HUES48 (cell line): ENCODE results near the gene RIPOR1.
A peak's percentile ranks its signal among the peaks of the same experiment; 100 is the strongest.
"Not testable (repeated sequence)": the region's sequence is repeated elsewhere in the genome, so short reads cannot be mapped to it uniquely, and the experiment has no call there.

Experiments used
- H3K27ac ChIP-seq: one replicate; pipeline ENCODE4 v1.7.0; 2013; ENCODE audit warnings: low read depth, low read length, inconsistent platforms
- H3K27me3 ChIP-seq: 2 replicates; pipeline ENCODE4 v1.6.1; 2013; ENCODE audit warnings: mild to moderate bottlenecking, low read length; ENCODE audit not compliant: control insufficient read depth, insufficient read depth
- H3K36me3 ChIP-seq: 2 replicates; pipeline ENCODE4 v1.6.1; 2013; ENCODE audit warnings: low read length; ENCODE audit not compliant: control insufficient read depth, insufficient read depth
- H3K4me1 ChIP-seq: 2 replicates; pipeline ENCODE4 v1.6.1; 2013; ENCODE audit warnings: mild to moderate bottlenecking, low read length; ENCODE audit not compliant: control insufficient read depth, insufficient read depth
- H3K4me3 ChIP-seq: 2 replicates; pipeline ENCODE4 v1.5.1; 2013; ENCODE audit warnings: mild to moderate bottlenecking, low read depth, low read length
- H3K9ac ChIP-seq: 2 replicates; pipeline ENCODE4 v1.6.1; 2013; ENCODE audit warnings: mild to moderate bottlenecking, low read depth, low read length, moderate library complexity
- H3K9me3 ChIP-seq: 2 replicates; pipeline ENCODE4 v1.6.1; 2013; ENCODE audit warnings: low read length; ENCODE audit not compliant: control insufficient read depth, insufficient read depth

The RIPOR1 gene

GRCh38 chr16:67489401-67490083 lies 39.1 kb upstream of the RIPOR1 start:
- Histone ChIP-seq H3K4me3 (0 out of 2 replicates have a peak overlapping the region, but pooled peaks have one; percentile 3), H3K4me1 (peaks cover 9% of the 10 kb centered on the region), H3K36me3 (no peaks in the 10 kb centered on the region), H3K27ac (peak overlapping the region; percentile 65), H3K9ac (no peak overlapping the region), H3K9me3 (no peaks in the 10 kb centered on the region; the same call in 1 of the 2 replicates), H3K27me3 (peaks cover 75% of the 10 kb centered on the region)

GRCh38 chr16:67490335-67491096 lies 38.1 kb upstream of the RIPOR1 start:
- H3K36me3 ChIP-seq, result no peaks in the 10 kb centered on the region
- no peak overlapping the region for H3K27ac ChIP-seq
- peaks cover 9% of the 10 kb centered on the region for H3K4me1 ChIP-seq
- no peak overlapping the region for H3K9ac ChIP-seq
- peaks cover 77% of the 10 kb centered on the region for H3K27me3 ChIP-seq
- no peaks in the 10 kb centered on the region; the same call in 1 of the 2 replicates for H3K9me3 ChIP-seq
- no peak overlapping the region for H3K4me3 ChIP-seq

- Histone ChIP-seq H3K9ac (no peak overlapping the region), H3K36me3 (no peaks in the 10 kb centered on the region), H3K27me3 (peaks cover 4% of the 10 kb centered on the region; the same call in 1 of the 2 replicates), H3K27ac (no peak overlapping the region), H3K4me3 (no peak overlapping the region), H3K4me1 (no peaks in the 10 kb centered on the region), H3K9me3 (no peaks in the 10 kb centered on the region)
Observed at GRCh38 chr16:67499106-67499505, 29.5 kb upstream of the RIPOR1 start.

GRCh38 chr16:67504031-67505021 lies 24.3 kb upstream of the RIPOR1 start:
- Histone ChIP-seq H3K9me3 (no peaks in the 10 kb centered on the region), H3K27ac (no peak overlapping the region), H3K27me3 (no peaks in the 10 kb centered on the region), H3K4me3 (no peak overlapping the region), H3K36me3 (no peaks in the 10 kb centered on the region), H3K4me1 (0 out of 2 replicates have a peak, but pooled peaks cover 4% of the 10 kb centered on the region), H3K9ac (no peak overlapping the region)

- Histone ChIP-seq H3K4me3 (no peak overlapping the region), H3K36me3 (no peaks in the 10 kb centered on the region), H3K4me1 (0 out of 2 replicates have a peak, but pooled peaks cover 4% of the 10 kb centered on the region), H3K9ac (no peak overlapping the region), H3K27me3 (no peaks in the 10 kb centered on the region), H3K27ac (no peak overlapping the region), H3K9me3 (no peaks in the 10 kb centered on the region)
Observed at GRCh38 chr16:67506468-67506867, 22.2 kb upstream of the RIPOR1 start.

- Histone ChIP-seq H3K9ac (no peak overlapping the region), H3K27me3 (no peaks in the 10 kb centered on the region), H3K27ac (no peak overlapping the region), H3K4me1 (0 out of 2 replicates have a peak, but pooled peaks cover 4% of the 10 kb centered on the region), H3K4me3 (no peak overlapping the region), H3K9me3 (no peaks in the 10 kb centered on the region), H3K36me3 (no peaks in the 10 kb centered on the region)
Observed at GRCh38 chr16:67509016-67509415, 19.6 kb upstream of the RIPOR1 start.

- not testable (repeated sequence) for H3K4me1 ChIP-seq, H3K9ac ChIP-seq, H3K27me3 ChIP-seq, H3K27ac ChIP-seq, H3K4me3 ChIP-seq, H3K9me3 ChIP-seq, H3K36me3 ChIP-seq
Observed at GRCh38 chr16:67513892-67514291, 14.7 kb upstream of the RIPOR1 start.

- Histone ChIP-seq H3K27ac (no peak overlapping the region), H3K9me3 (no peaks in the 10 kb centered on the region), H3K4me1 (no peaks in the 10 kb centered on the region)
Observed at GRCh38 chr16:67514382-67514828, 14.2 kb upstream of the RIPOR1 start.

GRCh38 chr16:67516296-67517154 lies 12.1 kb upstream of the RIPOR1 start:
- no peaks in the 10 kb centered on the region for H3K4me1 ChIP-seq
- H3K27ac ChIP-seq, result no peak overlapping the region
- H3K9ac ChIP-seq, result no peak overlapping the region
- H3K27me3 ChIP-seq, result peaks cover 9% of the 10 kb centered on the region
- H3K4me3 ChIP-seq, result no peak overlapping the region
- H3K9me3 ChIP-seq, result no peaks in the 10 kb centered on the region
- no peaks in the 10 kb centered on the region for H3K36me3 ChIP-seq

More at GRCh38 chr16:67514382-67514828, 14.2 kb upstream of the RIPOR1 start:
- H3K4me3 ChIP-seq, result no peak overlapping the region
- no peaks in the 10 kb centered on the region for H3K36me3 ChIP-seq
- H3K9ac ChIP-seq, result no peak overlapping the region
- H3K27me3 ChIP-seq, result peaks cover 7% of the 10 kb centered on the region

GRCh38 chr16:67517155-67517445 lies 11.5 kb upstream of the RIPOR1 start:
- no peak overlapping the region for H3K27ac ChIP-seq
- H3K4me1 ChIP-seq, result no peaks in the 10 kb centered on the region
- peaks cover 9% of the 10 kb centered on the region for H3K27me3 ChIP-seq
- no peaks in the 10 kb centered on the region for H3K9me3 ChIP-seq
- no peaks in the 10 kb centered on the region for H3K36me3 ChIP-seq
- H3K4me3 ChIP-seq, result no peak overlapping the region
- H3K9ac ChIP-seq, result no peak overlapping the region
